Measurements from ENCODE around the gene KIF13A.

KIF13A gene

GRCh38 chr6:17974570-17975368 is 12.7 kb downstream of the KIF13A start:
- in situ Hi-C loops (cut with HindIII; ENCODE audit: low pct_ligation_motif_present, low pct_unique_long_range_greater_than_20kb, low sequenced_read_pairs): no loop called here
- DNase-seq: no peak

DNA sequence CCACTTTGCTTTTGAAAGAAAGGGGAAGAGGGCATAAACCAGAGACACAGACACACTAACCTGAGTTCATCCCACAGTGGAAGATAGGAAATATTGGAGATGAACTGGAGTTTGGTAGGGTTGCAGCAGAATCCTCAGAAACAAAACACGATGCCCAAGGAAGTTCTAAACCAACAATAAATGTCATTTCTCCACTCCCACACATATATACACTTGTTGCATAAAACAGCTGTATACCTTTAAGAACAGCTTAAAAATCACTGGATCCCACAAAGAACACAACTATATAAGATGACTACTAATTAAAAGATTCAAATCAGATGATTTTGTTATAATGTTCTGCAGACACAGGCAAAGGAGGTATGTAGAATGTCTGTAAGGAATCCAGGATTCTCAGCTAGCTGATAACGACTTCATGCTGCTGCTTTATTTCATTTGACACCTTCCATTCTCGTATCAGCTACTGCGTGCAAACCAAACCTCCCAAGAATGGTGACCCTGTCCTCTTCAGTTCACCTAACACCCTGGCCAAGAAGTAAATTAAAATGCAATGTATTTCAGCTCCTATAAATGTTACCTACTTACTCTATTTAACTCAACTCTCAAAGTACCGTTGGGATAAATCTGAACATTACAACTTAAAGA is 14.3 kb downstream of the KIF13A start:
- DNase-seq: no peak
- in situ Hi-C loops (cut with HindIII; ENCODE audit: low pct_ligation_motif_present, low pct_unique_long_range_greater_than_20kb, low sequenced_read_pairs): no loop called here

- in situ Hi-C loops (cut with HindIII; ENCODE audit: low pct_ligation_motif_present, low pct_unique_long_range_greater_than_20kb, low sequenced_read_pairs): no loop called here
- DNase-seq: no peak
Observed at GRCh38 chr6:17972074-17972952, 15.1 kb downstream of the KIF13A start.

- in situ Hi-C loops (cut with HindIII; ENCODE audit: low pct_ligation_motif_present, low pct_unique_long_range_greater_than_20kb, low sequenced_read_pairs): no loop called here
- no peak for DNase-seq
Observed at GRCh38 chr6:17971128-17972073, 16.0 kb downstream of the KIF13A start.

DNA sequence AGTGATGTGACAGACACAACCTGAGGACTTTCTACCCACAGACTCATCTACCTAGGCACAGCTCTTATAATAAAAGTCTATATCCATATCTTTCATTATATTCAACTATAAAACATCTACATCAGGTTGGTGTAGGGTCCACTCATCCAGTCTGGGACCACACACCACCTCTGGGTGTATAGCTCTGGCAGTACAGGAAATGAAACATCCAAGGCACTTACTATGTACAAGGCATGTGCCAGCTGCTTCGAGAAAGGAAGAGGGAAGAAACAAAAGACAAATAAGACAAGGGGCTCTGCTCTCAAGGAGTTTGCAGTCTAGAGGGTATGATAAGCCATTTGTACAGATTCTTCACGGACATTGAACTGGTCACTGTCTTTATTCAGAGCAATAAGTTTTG is 18.6 kb downstream of the KIF13A start:
- no peak for DNase-seq
- in situ Hi-C loops (cut with HindIII; ENCODE audit: low pct_ligation_motif_present, low pct_unique_long_range_greater_than_20kb, low sequenced_read_pairs): no loop called here

DNA sequence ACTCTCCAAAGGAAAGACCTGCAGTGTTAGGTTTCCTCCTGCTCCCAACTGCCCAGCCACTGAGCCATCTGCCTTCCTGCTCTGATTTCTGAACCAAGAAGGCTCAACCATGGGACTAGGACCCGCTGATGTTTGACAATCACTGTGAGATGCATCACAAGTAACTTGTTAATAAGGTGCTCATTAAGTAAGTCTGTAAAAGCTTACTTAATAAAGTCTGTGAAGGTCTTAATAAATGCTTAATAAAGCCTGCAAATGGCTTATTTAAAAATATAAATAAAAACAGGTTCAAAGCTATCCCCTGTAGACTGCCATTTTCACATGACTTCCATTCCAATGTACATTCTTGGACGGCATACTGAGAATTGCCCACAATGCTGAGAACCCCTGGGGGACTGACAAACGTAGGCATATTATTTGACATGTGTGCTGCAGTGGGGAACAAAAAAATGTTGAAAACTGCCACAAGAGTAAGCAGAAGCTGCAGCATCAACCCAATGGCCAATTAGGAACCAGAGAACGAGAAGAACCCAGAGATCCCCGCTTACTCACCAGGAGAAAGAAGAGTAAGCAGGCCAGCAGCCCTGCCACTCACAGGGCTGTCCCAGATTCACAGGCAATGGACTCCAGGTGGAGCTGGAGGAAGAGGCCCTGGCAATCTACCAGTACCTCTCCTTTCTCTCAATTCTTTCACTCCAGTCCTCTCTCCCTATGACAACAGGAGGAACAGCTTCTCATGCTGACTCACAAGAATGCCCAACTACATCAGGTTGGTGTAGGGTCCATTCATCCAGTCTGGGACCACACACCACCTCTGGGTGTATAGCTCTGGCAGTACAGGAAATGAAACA is 19.5 kb downstream of the KIF13A start:
- no peak for DNase-seq
- in situ Hi-C loops (cut with HindIII; ENCODE audit: low pct_ligation_motif_present, low pct_unique_long_range_greater_than_20kb, low sequenced_read_pairs): no loop called here

- in situ Hi-C loops (cut with HindIII; ENCODE audit: low pct_ligation_motif_present, low pct_unique_long_range_greater_than_20kb, low sequenced_read_pairs): no loop called here
- no peak for DNase-seq
Observed at GRCh38 chr6:17966451-17966850, 21.0 kb downstream of the KIF13A start.

- in situ Hi-C loops (cut with HindIII; ENCODE audit: low pct_ligation_motif_present, low pct_unique_long_range_greater_than_20kb, low sequenced_read_pairs): no loop called here
Observed at GRCh38 chr6:17965397-17965796, 22.0 kb downstream of the KIF13A start.

DNA sequence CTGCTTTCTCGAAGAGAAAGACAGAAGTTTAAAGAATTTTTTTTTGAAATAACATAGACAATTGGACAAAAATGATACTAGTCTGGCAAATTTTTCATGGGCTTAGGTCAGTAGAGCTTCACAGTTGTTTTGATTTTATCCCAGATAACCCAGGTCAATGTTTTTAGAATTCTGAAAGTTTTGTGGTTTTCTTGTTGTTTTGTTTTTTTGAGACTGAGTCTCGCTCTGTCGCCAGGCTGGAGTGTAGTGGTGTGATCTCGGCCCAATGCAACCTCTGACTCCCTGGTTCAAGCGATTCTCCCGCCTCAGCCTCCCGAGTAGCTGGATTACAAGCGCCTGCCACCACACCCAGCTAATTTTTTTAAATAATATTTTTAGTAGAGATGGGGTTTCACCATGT is 22.8 kb downstream of the KIF13A start:
- in situ Hi-C loops (cut with HindIII; ENCODE audit: low pct_ligation_motif_present, low pct_unique_long_range_greater_than_20kb, low sequenced_read_pairs): no loop called here

More at GRCh38 chr6:17965397-17965796, 22.0 kb downstream of the KIF13A start:
- no peak for DNase-seq

DNA sequence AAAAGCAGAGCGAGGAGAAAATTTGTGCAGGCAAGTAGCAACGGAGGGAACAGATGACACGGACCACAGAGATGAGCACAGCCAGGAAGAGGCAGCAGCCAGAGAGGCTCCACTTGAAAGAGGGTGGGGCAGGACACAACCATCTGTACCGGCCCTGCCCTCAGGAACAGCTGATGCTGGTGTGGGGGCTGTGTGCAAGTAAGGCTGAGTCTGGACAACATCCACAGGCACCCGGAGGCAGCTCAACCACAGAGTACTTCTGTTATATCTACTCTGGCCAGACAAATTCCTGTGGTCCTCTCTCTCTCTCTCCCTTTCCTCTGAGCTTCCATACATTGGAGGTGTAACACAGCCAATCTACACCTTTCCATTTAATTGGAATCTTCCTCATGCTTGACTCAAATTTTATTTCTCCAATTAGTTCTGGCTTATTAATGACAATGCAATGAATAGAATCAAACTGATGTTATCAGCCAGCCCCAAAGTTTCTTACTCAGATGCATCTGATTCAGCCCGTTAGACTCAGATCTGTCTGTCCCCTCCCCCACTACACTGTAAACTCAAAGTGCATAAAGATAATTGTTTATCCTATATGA is 24.9 kb downstream of the KIF13A start:
- in situ Hi-C loops (cut with HindIII; ENCODE audit: low pct_ligation_motif_present, low pct_unique_long_range_greater_than_20kb, low sequenced_read_pairs): no loop called here
- DNase-seq: no peak

More for the DNA sequence above, 22.8 kb downstream of the KIF13A start:
- DNase-seq: no peak

GRCh38 chr6:17959302-17959701 is 28.1 kb downstream of the KIF13A start:
- in situ Hi-C loops (cut with HindIII; ENCODE audit: low pct_ligation_motif_present, low pct_unique_long_range_greater_than_20kb, low sequenced_read_pairs): no loop called here
- no peak for DNase-seq

DNA sequence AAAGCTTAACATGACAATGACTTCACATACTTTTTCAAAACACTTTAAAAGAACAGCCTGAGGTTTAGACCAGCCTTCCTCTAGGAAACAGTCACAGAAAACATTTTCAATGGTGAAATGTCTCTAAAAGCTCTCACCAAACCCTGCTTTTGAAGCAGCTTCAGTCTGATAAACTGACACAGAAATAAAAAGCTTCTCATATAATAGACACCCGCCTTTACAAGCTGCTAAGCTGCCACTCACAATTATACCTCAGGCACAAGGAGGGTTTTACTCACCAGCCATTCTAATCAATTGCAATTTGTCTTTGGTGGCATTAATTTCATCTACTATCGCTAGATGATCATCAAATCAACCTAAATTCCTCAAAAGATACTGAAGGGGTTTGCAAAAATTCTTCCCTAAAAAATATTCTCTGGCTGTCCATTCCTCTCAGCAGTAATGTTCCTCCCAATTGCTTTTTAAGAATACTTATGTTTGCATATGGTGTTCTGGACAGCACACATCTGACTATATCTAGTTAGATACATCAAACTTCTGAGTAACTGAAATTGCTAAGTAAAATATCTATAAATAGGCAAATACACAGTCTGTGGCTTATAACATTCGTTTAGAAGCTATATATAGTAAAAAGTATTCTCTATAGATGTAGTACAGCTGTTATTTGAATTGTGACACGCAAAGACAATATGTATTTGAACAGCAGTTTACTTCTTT is 29.4 kb downstream of the KIF13A start:
- in situ Hi-C loops (cut with HindIII; ENCODE audit: low pct_ligation_motif_present, low pct_unique_long_range_greater_than_20kb, low sequenced_read_pairs): no loop called here
- no peak for DNase-seq

- no peak for DNase-seq
- in situ Hi-C loops (cut with HindIII; ENCODE audit: low pct_ligation_motif_present, low pct_unique_long_range_greater_than_20kb, low sequenced_read_pairs): no loop called here
Observed at GRCh38 chr6:17957498-17957897, 29.9 kb downstream of the KIF13A start.

- in situ Hi-C loops (cut with HindIII; ENCODE audit: low pct_ligation_motif_present, low pct_unique_long_range_greater_than_20kb, low sequenced_read_pairs): no loop called here
- DNase-seq: no peak
Observed at GRCh38 chr6:17957086-17957485, 30.3 kb downstream of the KIF13A start.

- no peak for DNase-seq
- in situ Hi-C loops (cut with HindIII; ENCODE audit: low pct_ligation_motif_present, low pct_unique_long_range_greater_than_20kb, low sequenced_read_pairs): no loop called here
Observed at GRCh38 chr6:17950095-17950494, 37.3 kb downstream of the KIF13A start.

DNA sequence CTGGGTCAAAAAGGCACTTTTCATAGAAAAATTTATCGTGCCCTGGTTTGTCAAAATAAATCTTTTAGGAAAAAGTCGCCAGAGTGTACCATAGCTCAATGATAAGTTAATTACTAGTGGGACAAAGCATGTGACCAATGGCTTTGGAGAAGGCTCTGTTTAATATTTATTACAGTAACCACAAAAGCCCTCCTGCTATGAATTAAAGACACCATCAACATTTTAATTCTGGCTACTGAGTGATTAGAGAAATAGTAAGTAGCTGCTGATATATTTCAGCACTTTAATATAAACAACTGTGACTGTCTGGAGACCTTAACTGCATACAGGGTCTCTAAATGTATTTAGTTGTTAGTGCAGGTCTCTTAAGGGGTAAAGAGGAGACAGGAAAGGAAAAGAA is 38.3 kb downstream of the KIF13A start:
- in situ Hi-C loops (cut with HindIII; ENCODE audit: low pct_ligation_motif_present, low pct_unique_long_range_greater_than_20kb, low sequenced_read_pairs): no loop called here
- no peak for DNase-seq

Data from ACHN (cell line).